Mucosa of rectum (tissue), 2 donors: ENCODE data around the gene TMED9.
A peak's percentile ranks its signal among the peaks of the same experiment; 100 is the strongest.
"Not testable (repeated sequence)": the region's sequence is repeated elsewhere in the genome, so short reads cannot be mapped to it uniquely, and the experiment has no call there.

Source experiments
- H3K27ac ChIP-seq, 2 donors: one replicate each; pipeline ENCODE4 v1.7.0; 2013; ENCODE audit warnings: inconsistent platforms in 2 of 2, low read depth in 2 of 2, low read length in 2 of 2
- H3K27me3 ChIP-seq, 2 donors: one replicate each; pipeline ENCODE4 v1.7.0; 2013; ENCODE audit warnings: low read length in 2 of 2; ENCODE audit not compliant: control insufficient read depth in 2 of 2, insufficient read depth in 2 of 2
- H3K36me3 ChIP-seq, 2 donors: one replicate each; pipeline ENCODE4 v1.7.0; 2013; ENCODE audit warnings: low read length in 2 of 2; ENCODE audit not compliant: control insufficient read depth in 2 of 2, insufficient read depth in 2 of 2
- H3K4me1 ChIP-seq, 2 donors: one replicate each; pipeline ENCODE4 v1.7.0; 2013; ENCODE audit warnings: low read length in 2 of 2, mild to moderate bottlenecking in 1 of 2; ENCODE audit not compliant: control insufficient read depth in 2 of 2, insufficient read depth in 2 of 2
- H3K4me3 ChIP-seq, 2 donors: one replicate each; pipeline ENCODE4 v1.7.0; 2013; ENCODE audit warnings: low read length in 2 of 2
- H3K9ac ChIP-seq, 2 donors: one replicate each; pipeline ENCODE4 v1.7.0; 2013; ENCODE audit warnings: low read length in 2 of 2, low read depth in 1 of 2, mild to moderate bottlenecking in 1 of 2
- H3K9me3 ChIP-seq, 2 donors: one replicate each; pipeline ENCODE4 v1.7.0; 2013; ENCODE audit warnings: low read length in 2 of 2; ENCODE audit not compliant: control insufficient read depth in 2 of 2
- donor health status: healthy.
- donor health status: Normal muscosa, but diverticular disease.

Gene TMED9

DNA sequence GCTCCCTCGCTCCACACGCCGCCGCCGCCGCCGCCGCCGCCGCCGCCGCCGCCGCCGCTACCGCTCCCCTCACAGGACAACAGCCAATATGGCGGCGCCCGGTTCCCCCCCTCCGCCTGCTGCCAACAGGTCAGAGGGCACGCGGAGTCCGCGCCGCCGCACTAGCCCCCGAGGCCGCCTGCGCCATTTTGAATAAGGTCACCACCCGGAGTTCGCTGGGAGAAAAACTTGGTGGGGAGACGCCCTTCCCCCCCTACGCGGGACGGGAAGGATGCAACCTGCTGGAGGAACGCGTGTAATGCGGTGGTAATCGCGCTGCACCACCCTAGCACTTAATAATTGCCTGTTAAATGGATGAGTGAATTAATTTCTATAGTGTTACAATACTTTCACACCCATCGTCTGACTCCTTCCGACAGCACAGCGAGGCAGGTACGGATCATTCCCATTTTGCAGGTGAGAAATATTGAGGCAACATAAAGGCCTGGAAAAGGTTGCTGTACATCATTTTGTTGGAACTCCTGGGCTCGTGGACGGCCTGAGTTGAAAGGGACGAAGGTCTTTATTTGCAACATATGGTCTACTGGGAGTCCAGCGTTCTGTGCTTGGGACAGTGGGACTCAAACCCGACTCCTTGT lies 37.4 kb upstream of the TMED9 start, which contains the start of gene FAM193B:
FAM193B (minus strand) TSS at position 90 of the 638 bp plus-strand sequence. CDS start 105 bp downstream, outside the sequence.
- Histone ChIP-seq H3K9ac (peak within 1 kb of the TSS; percentile 63 to 78), H3K27me3 (no peaks in the 10 kb centered on the region), H3K36me3 (peaks cover 4 to 10% of the 10 kb centered on the region in 2 donors), H3K9me3 (no peaks in the 10 kb centered on the region), H3K4me3 (peak within 1 kb of the TSS; percentile 76 to 84), H3K4me1 (peaks cover 10 to 22% of the 10 kb centered on the region in 2 donors), H3K27ac (peak within 1 kb of the TSS; percentile 54 to 71)

DNA sequence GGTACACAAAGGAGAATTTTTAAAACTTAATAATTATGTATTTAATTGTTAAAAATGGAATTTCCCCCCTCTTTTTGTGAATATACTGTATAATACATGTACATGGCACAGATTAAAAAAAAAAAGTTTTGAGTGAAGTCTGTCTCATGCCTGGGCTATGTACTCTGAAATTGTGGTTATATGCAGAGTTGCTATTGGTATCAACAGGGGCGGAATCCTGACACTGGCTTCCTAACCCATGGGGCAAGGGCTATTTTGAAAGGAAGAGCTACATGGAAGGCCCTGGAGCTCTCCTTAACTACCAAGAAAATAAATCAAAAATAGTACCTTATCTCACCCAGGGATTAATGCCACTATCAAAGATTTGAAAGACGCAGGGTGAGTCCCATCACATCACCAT lies 36.8 kb upstream of the TMED9 start:
- Histone ChIP-seq H3K27me3 (no peaks in the 10 kb centered on the region), H3K36me3 (peaks cover 4 to 8% of the 10 kb centered on the region in 2 donors), H3K4me1 (peaks cover 10 to 22% of the 10 kb centered on the region in 2 donors), H3K4me3 (peak overlapping the region; percentile 74 to 84), H3K9me3 (no peaks in the 10 kb centered on the region), H3K9ac (no peak overlapping the region), H3K27ac (no peak overlapping the region)

DNA sequence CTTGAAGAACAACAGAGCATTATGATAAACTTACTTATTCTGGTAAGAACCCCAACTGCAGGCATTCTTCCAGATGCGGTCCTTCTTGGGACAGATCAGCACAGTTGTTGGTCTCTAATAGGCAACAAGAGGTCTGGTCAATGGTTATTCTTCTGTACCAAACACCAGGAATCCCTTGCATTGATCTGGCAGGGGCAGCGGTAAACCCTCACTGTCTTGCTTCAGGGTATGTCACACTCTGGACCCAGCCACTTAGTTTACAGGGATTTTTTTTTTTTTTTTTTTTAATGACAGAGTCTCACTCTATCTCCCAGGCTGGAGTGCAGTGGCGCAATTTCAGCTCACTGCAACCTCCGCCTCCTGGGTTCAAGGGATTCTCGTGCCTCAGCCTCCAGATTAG lies 36.3 kb upstream of the TMED9 start:
- H3K4me3 ChIP-seq: no peak overlapping the region
- H3K27ac ChIP-seq: no peak overlapping the region
- peaks cover 10 to 22% of the 10 kb centered on the region in 2 donors for H3K4me1 ChIP-seq
- H3K36me3 ChIP-seq: peaks cover under 1 to 4% of the 10 kb centered on the region in 2 donors
- no peaks in the 10 kb centered on the region for H3K9me3 ChIP-seq
- H3K27me3 ChIP-seq: no peaks in the 10 kb centered on the region
- no peak overlapping the region for H3K9ac ChIP-seq

DNA sequence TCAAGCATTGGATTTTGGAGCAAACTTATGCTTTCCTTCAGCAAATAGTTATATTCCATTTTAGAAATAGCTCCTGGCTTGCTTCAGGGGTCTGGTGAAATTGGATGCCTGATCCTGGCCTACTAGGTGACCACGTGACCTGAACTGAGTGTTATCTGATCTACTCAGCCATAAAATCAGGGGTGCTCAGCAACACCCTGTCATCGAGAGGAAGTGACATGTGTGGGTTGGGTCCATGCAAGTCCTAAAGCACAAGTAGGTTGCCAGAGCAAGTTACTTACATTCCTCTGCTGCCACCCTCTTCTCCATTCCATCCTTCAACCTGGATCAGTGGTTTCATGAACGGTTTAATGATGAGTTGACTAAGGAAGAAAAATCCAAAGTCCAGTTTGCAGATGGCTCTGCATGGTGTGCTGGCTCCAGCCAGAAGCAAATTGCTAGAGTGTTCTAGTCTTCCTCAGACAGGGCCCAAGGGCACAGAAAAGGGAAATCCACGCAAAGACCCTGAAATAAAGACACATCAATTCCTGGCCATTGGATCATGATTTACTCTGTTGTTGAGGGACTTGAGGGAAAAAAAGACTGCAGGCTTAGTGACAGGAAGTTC lies 34.9 kb upstream of the TMED9 start:
- H3K4me3 ChIP-seq: no peak overlapping the region
- no peak overlapping the region for H3K27ac ChIP-seq
- peaks cover 10 to 22% of the 10 kb centered on the region in 2 donors for H3K4me1 ChIP-seq
- no peak overlapping the region for H3K9ac ChIP-seq
- H3K36me3 ChIP-seq: no peaks in the 10 kb centered on the region
- no peaks in the 10 kb centered on the region for H3K27me3 ChIP-seq
- H3K9me3 ChIP-seq: no peaks in the 10 kb centered on the region

DNA sequence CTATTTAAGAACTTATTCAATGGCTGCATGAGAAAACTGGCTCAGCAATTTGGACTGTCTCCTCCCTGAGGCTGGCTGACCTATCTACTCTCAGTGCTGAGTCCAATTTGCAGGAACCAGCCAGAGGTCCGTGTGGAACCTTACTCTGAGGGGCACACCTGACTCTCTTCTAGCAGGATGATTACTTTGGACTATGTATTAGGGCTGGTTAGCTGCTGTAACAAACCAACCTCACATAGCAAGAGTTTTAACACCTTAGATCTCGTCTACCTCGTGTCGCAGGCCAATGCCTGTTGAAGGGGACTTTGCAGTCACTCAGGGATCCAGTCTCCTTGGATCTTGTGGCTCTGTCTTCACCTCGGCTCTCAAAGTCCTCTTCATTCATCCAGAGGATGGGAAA lies 34.2 kb upstream of the TMED9 start:
- no peak overlapping the region for H3K9ac ChIP-seq
- no peaks in the 10 kb centered on the region for H3K27me3 ChIP-seq
- no peaks in the 10 kb centered on the region for H3K9me3 ChIP-seq
- H3K27ac ChIP-seq: no peak overlapping the region
- peaks cover 10 to 20% of the 10 kb centered on the region in 2 donors for H3K4me1 ChIP-seq
- no peak overlapping the region for H3K4me3 ChIP-seq
- no peaks in the 10 kb centered on the region for H3K36me3 ChIP-seq

DNA sequence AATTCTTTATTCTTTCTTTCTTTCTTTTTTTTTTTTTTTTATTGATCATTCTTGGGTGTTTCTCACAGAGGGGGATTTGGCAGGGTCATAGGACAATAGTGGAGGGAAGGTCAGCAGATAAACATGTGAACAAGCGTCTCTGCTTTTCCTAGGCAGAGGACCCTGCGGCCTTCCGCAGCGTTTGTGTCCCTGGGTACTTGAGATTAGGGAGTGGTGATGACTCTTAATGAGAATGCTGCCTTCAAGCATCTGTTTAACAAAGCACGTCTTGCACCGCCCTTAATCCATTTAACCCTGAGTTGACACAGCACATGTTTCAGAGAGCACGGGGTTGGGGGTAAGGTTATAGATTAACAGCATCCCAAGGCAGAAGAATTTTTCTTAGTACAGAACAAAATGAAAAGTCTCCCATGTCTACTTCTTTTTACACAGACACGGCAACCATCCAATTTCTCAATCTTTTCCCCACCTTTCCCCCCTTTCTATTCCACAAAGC lies 32.5 kb upstream of the TMED9 start:
- H3K27ac ChIP-seq, H3K9me3 ChIP-seq, H3K9ac ChIP-seq, H3K27me3 ChIP-seq, H3K36me3 ChIP-seq, H3K4me3 ChIP-seq: not testable (repeated sequence)
- peaks cover 3 to 11% of the 10 kb centered on the region in 2 donors for H3K4me1 ChIP-seq

DNA sequence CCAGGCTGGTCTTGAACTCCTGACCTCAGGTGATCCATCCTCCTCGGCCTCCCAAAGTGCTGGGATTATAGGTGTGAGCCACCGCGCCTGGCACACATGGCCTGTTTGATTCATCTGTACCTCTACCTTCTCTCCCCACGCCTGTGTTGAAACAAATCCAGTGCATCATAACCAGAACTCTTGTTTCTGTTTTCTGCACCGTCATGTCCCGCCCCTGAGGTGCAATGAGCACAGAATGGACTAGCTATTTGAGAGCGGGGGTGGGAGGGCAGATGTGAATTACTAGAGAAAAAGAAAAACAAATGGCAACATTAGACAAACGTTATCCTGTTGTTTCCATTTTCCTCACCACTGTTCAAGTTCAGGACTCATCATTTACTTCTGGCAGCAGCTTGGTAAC lies 27.0 kb upstream of the TMED9 start:
- Histone ChIP-seq H3K9me3 (no peaks in the 10 kb centered on the region), H3K4me1 (no peaks in the 10 kb centered on the region), H3K4me3 (no peak overlapping the region), H3K9ac (no peak overlapping the region), H3K27me3 (no peaks in the 10 kb centered on the region), H3K27ac (no peak overlapping the region), H3K36me3 (no peaks in the 10 kb centered on the region)

DNA sequence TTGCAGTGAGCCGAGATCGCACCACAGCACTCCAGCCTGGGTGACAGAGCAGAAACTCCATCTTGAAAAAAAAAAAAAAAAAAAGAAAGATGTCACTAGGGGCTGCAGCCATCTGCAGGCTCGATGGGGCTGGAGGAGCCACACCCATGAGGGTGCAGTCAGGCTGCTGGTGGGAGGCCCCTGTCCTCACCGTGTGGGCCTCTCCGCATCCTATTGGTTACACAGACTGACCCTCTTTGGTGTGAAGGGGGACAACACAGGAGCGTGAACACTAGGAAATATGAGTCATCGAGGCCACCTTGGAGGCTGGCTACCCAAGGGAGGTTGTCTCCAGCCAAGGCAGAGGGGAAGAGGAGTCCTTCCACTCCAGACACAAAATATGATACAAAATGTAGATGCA lies 23.7 kb upstream of the TMED9 start:
- H3K4me1 ChIP-seq: no peaks in the 10 kb centered on the region
- H3K27ac ChIP-seq: no peak overlapping the region
- H3K9me3 ChIP-seq: no peaks in the 10 kb centered on the region
- no peaks in the 10 kb centered on the region for H3K36me3 ChIP-seq
- H3K4me3 ChIP-seq: no peak overlapping the region
- no peak overlapping the region for H3K9ac ChIP-seq
- no peaks in the 10 kb centered on the region for H3K27me3 ChIP-seq

DNA sequence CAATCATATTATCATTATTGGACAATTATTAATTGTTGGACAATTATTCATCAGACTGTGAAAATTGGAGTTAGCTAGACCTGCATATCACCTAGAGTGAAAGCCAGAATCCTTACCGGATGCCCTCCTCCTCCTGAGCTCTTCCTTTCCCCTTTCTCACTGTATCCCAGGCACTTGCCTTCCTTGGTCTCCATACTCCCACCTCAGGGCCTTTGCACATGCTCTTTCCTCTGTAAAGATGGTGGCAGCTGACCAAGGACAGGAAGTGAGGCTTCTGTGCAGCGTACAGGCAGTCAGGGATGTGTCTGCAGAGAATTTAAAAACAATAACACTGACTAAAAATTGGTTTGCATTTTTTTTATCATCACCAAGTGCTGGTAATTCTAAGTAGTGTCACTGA lies 22.1 kb upstream of the TMED9 start:
- H3K4me3 ChIP-seq: no peak overlapping the region
- no peaks in the 10 kb centered on the region for H3K36me3 ChIP-seq
- no peak overlapping the region for H3K9ac ChIP-seq
- no peaks in the 10 kb centered on the region for H3K9me3 ChIP-seq
- no peak overlapping the region for H3K27ac ChIP-seq
- H3K4me1 ChIP-seq: no peaks in the 10 kb centered on the region
- no peaks in the 10 kb centered on the region for H3K27me3 ChIP-seq

DNA sequence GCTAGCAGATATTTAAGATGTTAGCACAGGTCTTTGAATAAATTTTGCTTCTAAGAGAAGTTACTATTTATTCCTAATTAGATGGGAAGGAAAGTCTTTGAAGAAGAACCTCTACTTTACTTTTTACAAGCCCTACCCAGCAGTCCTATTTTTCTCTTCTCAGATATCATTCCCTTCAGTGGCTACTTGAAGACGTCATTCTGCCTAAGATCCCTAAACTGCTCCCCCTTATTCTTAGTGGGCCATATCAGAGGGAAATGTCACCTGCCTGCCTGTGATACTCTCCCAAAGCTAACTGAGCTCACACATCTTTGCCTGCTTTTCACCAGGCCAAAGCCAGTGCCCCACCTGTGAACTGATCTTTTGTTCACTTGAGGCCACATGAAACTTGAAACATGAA lies 16.5 kb upstream of the TMED9 start:
- Histone ChIP-seq H3K36me3 (no peaks in the 10 kb centered on the region), H3K9ac (no peak overlapping the region), H3K4me3 (no peak overlapping the region), H3K9me3 (no peaks in the 10 kb centered on the region), H3K27ac (no peak overlapping the region), H3K27me3 (no peaks in the 10 kb centered on the region), H3K4me1 (no peaks in the 10 kb centered on the region)
